Left lung (tissue), 10 donors: ENCODE results near the gene TMTC2. TPM values are rescaled to one million over a fixed set of nuclear protein-coding genes. Genes with fewer than 3 reads are reported as not detected.

ENCODE experiments used
- ATAC-seq: fragments of 200-7000 bp; cut with Tn5 transposase; one replicate; pipeline ENCODE4 v1.9.1; 2020; ENCODE audit warnings: moderate library complexity
- DNase-seq, 4 donors: peaks; one replicate each; pipeline ENCODE4 v3.0.0-alpha.2; 2013 to 2020
- H3K27ac ChIP-seq, 2 donors: fragments of 200-600 bp; sonication (generic) in 1 of 2; one replicate each; pipeline versions ENCODE4 v1.5.0 to v1.8.0; 2020 to 2021
- H3K27me3 ChIP-seq, 2 donors: fragments of 200-600 bp; sonication (generic) in 1 of 2; one replicate each; pipeline versions ENCODE4 v1.5.0 to v1.8.0; 2020 to 2021
- H3K36me3 ChIP-seq, 2 donors: fragments of 200-600 bp; sonication (generic) in 1 of 2; one replicate each; pipeline versions ENCODE4 v1.5.0 to v1.8.0; 2020 to 2021
- H3K4me1 ChIP-seq, 2 donors: fragments of 200-600 bp; one replicate each; pipeline ENCODE4 v1.8.0; 2021
- H3K4me3 ChIP-seq, 2 donors: fragments of 200-600 bp; sonication (generic) in 1 of 2; one replicate each; pipeline versions ENCODE4 v1.5.0 to v1.8.0; 2020 to 2021; ENCODE audit warnings: mild to moderate bottlenecking in 1 of 2
- H3K9me3 ChIP-seq, 2 donors: fragments of 200-600 bp; sonication (generic) in 1 of 2; one replicate each; pipeline versions ENCODE4 v1.5.0 to v1.8.0; 2020 to 2021
- CTCF ChIP-seq, 2 donors: fragments of 200-600 bp; sonication (generic) in 1 of 2; IDR thresholded peaks; one replicate each; pipeline versions ENCODE4 v1.5.0 to v1.8.0; 2021; ENCODE audit warnings: antibody characterized with exemption in 2 of 2
- intact Hi-C, 2 donors: fragments of 100-400 bp; cut with DNase I; formaldehyde crosslinking; loops; one replicate each; pipeline versions ENCODE4 v1.11.2 to v1.14.2; 2022
- polyA plus RNA-seq, 6 donors: library from polyadenylated mRNA; unstranded; fragments of 120-200 nt; gene quantifications; one replicate each; pipeline ENCODE4 v1.2.1, GENCODE V29; 2013; ENCODE audit not compliant: insufficient read length in 6 of 6
- total RNA-seq, 2 donors: library from RNA; stranded (reverse); fragmentation: NEBNext Ultra II Directional; extraction: Animal tissue kit (Norgen Biotek cat#: 25700); gene quantifications; one replicate each; pipeline ENCODE4 v1.2.1, GENCODE V29; 2021
- donor health status: DM: no; HTN: yes; CAD: no.
- donor health status: DM: no; HTN: no; CAD: no.

TMTC2 gene
- total and polyA plus RNA-seq, 8 donors, result 17.2 to 46.1 (median 39.3) TPM

- DNase-seq (no peak), ATAC-seq (peak; percentile 73)
- no peaks in the 10 kb centered on the region for H3K27me3 ChIP-seq
- no peak for TF ChIP-seq CTCF (IDR thresholded peaks at IDR 0.05)
- H3K36me3 ChIP-seq, result no peaks in the 10 kb centered on the region
- H3K27ac ChIP-seq, result no peak overlapping the region
- no peaks in the 10 kb centered on the region for H3K4me1 ChIP-seq
- H3K9me3 ChIP-seq, result no peaks in the 10 kb centered on the region
- intact Hi-C loops, result no loop called here
- H3K4me3 ChIP-seq, result no peak overlapping the region
Measured at GRCh38 chr12:82912406-82912805, 225.7 kb downstream of the TMTC2 start.

GRCh38 chr12:82919388-82920054 lies 232.8 kb downstream of the TMTC2 start:
- Histone ChIP-seq H3K27me3 (no peaks in the 10 kb centered on the region), H3K36me3 (no peaks in the 10 kb centered on the region), H3K4me3 (no peak overlapping the region), H3K4me1 (no peaks in the 10 kb centered on the region), H3K9me3 (no peaks in the 10 kb centered on the region), H3K27ac (no peak overlapping the region)
- intact Hi-C loops, result no loop called here
- no peak for TF ChIP-seq CTCF (IDR thresholded peaks at IDR 0.05)
- no peak for DNase-seq
- ATAC-seq, result no peak

GRCh38 chr12:82923935-82924334 lies 237.2 kb downstream of the TMTC2 start:
- no peaks in the 10 kb centered on the region for H3K36me3 ChIP-seq
- intact Hi-C loops, result no loop called here
- no peaks in the 10 kb centered on the region for H3K4me1 ChIP-seq
- no peak overlapping the region for H3K4me3 ChIP-seq
- ATAC-seq (no peak), DNase-seq (no peak)
- no peaks in the 10 kb centered on the region for H3K9me3 ChIP-seq
- no peak overlapping the region for H3K27ac ChIP-seq
- H3K27me3 ChIP-seq, result no peaks in the 10 kb centered on the region
- TF ChIP-seq CTCF (IDR thresholded peaks at IDR 0.05), result no peak

GRCh38 chr12:82926630-82927029 lies 239.9 kb downstream of the TMTC2 start:
- no peak for TF ChIP-seq CTCF (IDR thresholded peaks at IDR 0.05)
- H3K4me3 ChIP-seq, result no peak overlapping the region

GRCh38 chr12:82930301-82930700 lies 243.6 kb downstream of the TMTC2 start:
- no peak for ATAC-seq

More at GRCh38 chr12:82926630-82927029, 239.9 kb downstream of the TMTC2 start:
- Histone ChIP-seq H3K9me3 (no peaks in the 10 kb centered on the region), H3K27ac (no peak overlapping the region), H3K27me3 (no peaks in the 10 kb centered on the region), H3K36me3 (no peaks in the 10 kb centered on the region), H3K4me1 (no peaks in the 10 kb centered on the region)
- DNase-seq (no peak), ATAC-seq (no peak)
- intact Hi-C loops, result no loop called here

More at GRCh38 chr12:82930301-82930700, 243.6 kb downstream of the TMTC2 start:
- H3K4me1 ChIP-seq, result no peaks in the 10 kb centered on the region
- H3K27ac ChIP-seq, result no peak overlapping the region
- H3K36me3 ChIP-seq, result no peaks in the 10 kb centered on the region
- no peak for TF ChIP-seq CTCF (IDR thresholded peaks at IDR 0.05)
- no peak for DNase-seq
- no peaks in the 10 kb centered on the region for H3K27me3 ChIP-seq
- H3K9me3 ChIP-seq, result no peaks in the 10 kb centered on the region
- no peak overlapping the region for H3K4me3 ChIP-seq
- intact Hi-C loops, result no loop called here
